Testis (tissue), 2 donors: Measurements from ENCODE around the gene ACYP2.

Experiments
- CTCF ChIP-seq, 3 experiments: fragments of 450-650 bp in 2 of 3; fragments of 200-600 bp in 1 of 3; sonication (generic) in 1 of 3; IDR thresholded peaks; one replicate each; pipeline ENCODE4 v1.5.1; 2016 to 2019; ENCODE audit warnings: antibody characterized with exemption in 3 of 3, mild to moderate bottlenecking in 2 of 3, moderate library complexity in 1 of 3
- POLR2A ChIP-seq: fragments of 450-650 bp; IDR thresholded peaks from one replicate; pipeline ENCODE4 v1.6.1; 2017; ENCODE audit warnings: antibody characterized with exemption, mild to moderate bottlenecking, moderate library complexity

- no peak for TF ChIP-seq CTCF (IDR thresholded peaks at IDR 0.05)
- no peak for TF ChIP-seq POLR2A
These were observed 237.8 kb downstream of the ACYP2 start for GRCh38 chr2:54353216-54353615.
